HS-27A (cell line): ENCODE results near the gene CLEC17A.
"Not testable (repeated sequence)": the region's sequence is repeated elsewhere in the genome, so short reads cannot be mapped to it uniquely, and the experiment has no call there.

Experiments
- DNase-seq: peaks from one replicate; pipeline ENCODE4 v3.0.0-alpha.2; 2012; ENCODE audit warnings: low read depth, missing footprints

CLEC17A gene

DNA sequence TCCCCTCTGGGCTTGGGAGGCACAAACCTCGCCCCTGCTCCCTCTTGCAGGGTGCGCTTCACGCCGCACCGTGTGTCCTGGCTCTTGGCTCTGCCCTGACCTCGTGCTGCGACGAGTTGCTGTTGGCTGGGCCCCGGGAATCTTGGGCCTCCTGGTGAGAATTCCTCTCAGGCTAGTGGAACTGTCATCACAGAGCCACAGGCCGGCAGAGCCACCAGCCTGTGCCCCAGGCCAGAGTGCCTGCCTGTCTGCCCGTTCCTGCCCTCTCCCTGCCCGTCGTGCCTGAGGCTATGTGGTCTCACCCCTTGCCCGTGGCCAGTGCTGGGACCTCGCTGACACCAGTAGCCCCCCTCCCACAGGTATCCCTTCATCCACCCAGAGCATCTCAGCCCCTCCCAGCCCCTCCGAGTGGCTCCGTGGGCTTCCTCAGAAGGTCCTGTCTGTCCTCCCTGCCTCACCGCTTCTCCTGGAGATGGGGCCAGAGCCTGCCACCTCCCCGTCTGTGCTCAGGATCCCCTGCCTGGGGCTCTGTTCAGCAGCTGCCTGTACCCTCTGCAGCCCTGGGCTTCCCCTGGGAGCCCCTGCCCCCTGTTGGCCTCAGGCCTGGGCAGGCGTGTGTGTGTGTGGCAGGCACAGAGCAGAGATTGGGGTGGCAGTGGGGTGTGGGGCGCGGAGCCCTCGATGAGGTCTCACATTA, 24.4 kb upstream of the CLEC17A start:
- no peak for DNase-seq

- no peak for DNase-seq
These were observed 22.7 kb upstream of the CLEC17A start for GRCh38 chr19:14559916-14560775.

- DNase-seq = no peak
These were observed 22.1 kb upstream of the CLEC17A start for GRCh38 chr19:14560776-14561108.

DNA sequence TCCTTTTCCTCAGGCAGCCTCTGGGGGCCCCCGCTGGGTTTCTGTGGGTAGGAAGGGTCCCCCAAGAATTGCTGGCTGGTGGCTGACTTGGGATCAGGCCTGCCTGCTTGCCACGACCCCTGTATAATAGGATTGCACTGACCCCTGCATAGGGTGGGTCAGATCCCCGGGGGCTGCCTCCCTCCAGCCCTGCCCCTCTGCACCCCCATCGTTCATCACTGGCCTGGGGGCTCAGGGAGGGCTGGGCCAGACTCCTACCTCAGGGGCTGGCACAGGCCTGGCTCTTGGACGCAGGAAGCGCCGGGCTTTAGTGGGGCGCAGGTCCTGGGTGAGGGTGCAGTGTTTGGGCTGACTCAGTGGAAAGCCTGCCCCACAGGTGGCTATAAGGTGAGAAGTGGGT, 21.6 kb upstream of the CLEC17A start:
- no peak for DNase-seq

- no peak for DNase-seq
These were observed 21.0 kb upstream of the CLEC17A start for GRCh38 chr19:14561847-14562351.

DNA sequence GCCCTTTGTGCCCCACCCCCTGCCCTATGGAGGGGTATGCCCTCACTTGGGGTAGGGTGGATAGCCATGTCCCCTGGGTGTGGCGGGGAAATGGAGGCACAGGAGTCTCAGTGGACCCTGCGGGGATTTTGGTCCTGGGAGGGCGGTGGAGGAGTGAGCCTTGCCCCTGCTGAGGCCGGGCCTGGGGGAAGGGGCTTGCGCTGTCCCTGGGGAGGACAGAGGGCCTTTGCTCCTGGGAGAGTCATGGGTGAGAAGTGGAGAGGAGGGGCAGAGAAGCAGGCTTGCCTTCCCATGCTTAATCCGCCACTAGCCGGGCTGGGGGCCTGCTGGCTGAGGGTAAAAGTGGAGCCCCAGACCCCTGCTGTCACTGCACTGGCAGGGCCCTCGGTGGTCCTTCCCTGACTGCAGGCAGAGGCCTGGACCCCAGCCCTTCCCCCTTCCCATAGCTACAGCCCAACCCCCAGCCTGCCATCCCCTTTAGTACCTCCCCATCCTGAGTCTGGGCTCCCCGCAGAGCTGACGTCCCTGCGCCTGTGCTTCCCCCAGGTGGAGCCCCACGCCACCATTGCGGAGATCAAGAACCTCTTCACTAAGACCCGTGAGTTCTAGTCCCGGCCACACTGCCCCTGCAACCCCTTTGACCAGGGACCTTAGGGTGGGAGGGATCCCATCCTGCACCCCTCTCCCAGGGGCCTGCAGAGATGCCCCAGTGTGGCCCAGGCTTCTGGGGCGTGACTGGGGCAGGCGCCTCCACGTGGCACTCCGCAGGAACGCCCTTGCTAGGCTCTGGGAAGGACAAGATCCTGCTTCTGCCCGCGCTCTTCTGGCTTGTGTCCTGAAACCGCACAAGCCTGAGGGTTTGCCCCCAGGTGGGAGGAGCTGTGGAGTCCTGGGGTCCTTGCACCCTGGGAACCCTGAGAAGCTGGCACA, 20.0 kb upstream of the CLEC17A start:
- no peak for DNase-seq

GRCh38 chr19:14563590-14563926, 19.3 kb upstream of the CLEC17A start:
- DNase-seq = no peak

DNA sequence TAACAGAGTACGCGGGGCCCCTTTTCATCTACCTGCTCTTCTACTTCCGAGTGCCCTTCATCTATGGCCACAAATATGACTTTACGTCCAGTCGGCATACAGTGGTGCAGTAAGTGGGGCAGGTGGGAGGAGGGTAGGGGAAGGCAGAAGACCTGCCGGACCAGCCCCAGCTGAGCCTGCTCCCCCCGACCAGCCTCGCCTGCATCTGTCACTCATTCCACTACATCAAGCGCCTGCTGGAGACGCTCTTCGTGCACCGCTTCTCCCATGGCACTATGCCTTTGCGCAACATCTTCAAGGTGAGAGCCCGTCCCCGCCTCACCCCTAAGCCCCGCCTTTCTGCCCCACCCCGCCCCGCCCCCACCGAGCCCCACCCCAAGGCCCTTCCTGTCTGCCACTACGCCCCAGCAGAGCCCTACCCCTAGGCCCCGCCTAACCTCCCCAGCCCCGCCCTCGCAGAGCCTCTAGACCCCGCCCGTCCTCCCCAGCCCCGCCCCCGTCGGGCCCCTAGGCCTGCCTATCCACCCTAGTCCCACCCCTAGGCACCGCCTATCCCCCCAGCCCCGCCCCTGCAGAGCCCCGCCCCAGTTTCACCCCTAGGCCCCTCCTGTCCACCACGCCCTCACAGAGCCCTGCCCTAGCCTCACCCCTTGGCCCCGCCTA, 18.8 kb upstream of the CLEC17A start:
- no peak for DNase-seq

DNA sequence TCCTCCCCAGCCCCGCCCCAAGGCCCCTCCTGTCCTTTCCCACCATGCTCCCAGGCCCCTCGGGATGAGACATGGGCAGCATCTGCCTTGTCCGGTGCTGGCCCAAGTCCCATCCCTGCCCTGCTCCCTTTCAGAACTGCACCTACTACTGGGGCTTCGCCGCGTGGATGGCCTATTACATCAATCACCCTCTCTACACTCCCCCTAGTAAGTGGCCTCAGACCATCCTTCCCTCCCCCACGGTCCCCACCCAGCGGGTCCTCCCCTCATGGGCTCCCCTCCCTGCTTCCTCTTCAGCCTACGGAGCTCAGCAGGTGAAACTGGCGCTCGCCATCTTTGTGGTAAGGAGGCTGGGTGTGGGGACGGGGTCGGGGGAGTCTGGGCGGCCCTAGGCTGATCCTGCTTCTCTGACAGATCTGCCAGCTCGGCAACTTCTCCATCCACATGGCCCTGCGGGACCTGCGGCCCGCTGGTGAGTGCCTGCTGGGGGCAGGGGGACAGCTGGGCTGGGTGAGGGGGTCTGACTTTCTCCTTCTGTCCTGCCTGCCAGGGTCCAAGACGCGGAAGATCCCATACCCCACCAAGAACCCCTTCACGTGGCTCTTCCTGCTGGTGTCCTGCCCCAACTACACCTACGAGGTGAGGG, 18.1 kb upstream of the CLEC17A start:
- DNase-seq = not testable (repeated sequence)

DNA sequence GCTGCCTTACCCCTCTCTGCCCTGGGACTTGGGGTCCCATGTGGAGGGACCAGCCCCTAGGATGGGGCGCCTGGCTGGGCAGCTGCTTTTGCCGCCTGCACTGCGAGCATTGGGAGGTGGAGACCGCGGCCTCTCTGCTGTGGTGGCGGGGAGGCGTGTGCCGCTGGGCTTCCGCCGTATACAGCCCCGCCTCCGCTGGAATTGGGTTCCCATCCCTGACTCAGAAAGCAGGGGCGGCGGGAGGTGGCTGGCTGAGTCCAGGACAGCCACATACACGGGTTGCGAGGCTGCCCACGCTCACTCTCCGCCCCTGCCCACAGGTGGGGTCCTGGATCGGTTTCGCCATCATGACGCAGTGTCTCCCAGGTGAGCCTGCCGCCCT, 17.6 kb upstream of the CLEC17A start:
- DNase-seq = no peak

DNA sequence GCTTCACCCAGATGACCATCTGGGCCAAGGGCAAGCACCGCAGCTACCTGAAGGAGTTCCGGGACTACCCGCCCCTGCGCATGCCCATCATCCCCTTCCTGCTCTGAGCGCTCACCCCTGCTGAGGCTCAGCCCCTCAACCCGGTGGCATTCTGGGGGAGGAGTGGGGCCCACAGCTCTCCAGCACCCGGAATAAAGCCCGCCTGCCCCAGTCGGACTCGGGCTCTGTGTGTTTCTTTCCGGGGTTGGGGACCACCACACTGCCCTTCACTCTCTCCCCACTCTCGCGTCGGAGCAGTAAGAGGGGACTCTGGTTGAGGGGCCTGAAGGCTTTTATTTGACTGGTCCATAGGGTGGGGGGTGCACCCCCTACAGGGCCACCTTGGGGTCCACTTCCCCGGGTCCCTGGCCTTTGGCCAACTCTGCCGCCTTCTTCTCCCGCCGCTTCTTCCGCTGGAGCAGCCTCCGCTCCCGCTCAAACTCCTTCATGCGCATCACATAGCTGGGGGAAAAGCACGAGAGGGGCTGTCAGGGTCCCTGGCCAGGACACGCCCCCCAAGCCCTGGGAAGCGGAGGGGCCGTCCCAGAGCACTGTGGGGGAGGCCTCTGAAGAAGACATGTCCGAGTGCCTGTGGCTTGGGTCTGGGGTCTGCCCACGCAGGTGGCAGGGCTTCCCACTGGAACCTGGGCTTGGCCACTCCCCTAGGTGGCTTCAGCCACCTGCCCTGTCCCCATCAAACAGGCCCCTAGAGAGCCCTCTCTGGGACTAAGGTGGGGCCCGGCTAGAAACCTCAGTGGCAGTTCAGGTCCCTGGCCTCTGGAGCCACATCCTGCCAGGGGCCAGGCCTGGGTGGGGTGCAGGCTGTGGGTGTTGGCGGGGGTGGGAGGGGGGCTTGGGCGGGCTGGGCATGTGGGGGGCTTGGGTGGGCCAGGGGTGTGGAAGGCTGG, 16.8 kb upstream of the CLEC17A start:
- DNase-seq = no peak

DNA sequence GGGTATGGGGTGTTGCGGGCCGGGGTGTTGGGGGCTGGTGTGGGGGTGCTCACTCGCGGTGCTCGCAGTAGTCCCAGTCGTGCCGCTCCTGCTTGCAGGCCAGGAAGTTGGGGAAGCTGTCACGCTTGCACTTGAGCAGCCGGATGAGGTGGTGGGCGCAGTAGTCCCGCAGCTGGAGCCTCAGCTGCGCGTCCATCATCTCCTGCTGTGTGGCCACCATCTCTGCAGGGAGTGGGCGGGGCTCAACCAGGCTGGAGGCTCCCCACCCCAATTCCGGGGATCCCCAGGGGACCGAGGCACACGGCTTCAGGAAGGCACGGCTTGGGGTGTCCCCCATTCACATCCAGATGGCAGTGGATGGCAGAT, 16.2 kb upstream of the CLEC17A start:
- no peak for DNase-seq

GRCh38 chr19:14567079-14567478, 15.8 kb upstream of the CLEC17A start:
- no peak for DNase-seq

- DNase-seq = no peak
These were observed 11.9 kb upstream of the CLEC17A start for GRCh38 chr19:14570864-14571527.

DNA sequence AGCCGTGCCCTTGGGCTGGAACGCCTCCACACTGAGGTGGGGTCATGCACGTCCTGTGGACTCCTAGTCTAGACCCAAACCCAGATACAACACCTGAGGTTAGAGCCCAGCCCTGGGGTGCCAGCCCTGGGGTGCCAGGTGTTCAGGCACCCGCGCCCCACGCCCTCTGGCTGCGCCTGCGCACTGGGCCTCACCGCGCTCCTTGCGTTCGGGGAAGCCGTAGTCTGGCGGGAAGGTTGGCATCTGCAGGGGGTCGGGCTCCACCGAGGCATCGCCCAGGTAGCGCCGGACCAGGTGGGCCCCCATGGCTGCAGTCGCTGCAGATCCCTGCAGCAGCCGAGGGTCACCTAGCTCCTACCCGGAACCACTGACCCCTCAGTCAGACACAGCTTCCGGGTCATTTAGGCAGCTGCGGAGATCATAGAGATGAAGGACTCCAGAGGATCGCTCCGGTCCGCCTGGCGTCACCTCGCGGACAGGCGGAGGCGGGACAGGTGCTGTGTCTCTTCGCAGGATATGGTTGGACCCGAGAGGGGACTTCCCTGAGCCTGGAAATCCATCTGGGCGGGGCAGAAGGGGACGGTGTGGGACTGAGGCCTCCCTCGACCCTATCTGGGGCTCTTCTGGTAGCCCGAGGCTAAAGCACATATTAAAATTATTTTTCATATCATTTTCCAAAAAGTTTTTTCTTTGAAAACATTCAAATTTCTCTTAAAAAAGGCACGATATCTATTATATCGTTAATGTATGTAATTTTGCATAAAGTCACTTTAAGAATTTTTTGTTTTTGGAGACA, 11.0 kb upstream of the CLEC17A start, which contains the start of gene NDUFB7:
Gene NDUFB7, minus strand, starts transcription at position 372 of the 796 bp plus-strand sequence. Its CDS starts 66 bp downstream, at position 306.
- DNase-seq = peak; percentile 71

GRCh38 chr19:14575428-14575980, 7.4 kb upstream of the CLEC17A start:
- DNase-seq = no peak

- no peak for DNase-seq
These were observed 6.5 kb upstream of the CLEC17A start for GRCh38 chr19:14576363-14576762.

- DNase-seq = no peak
These were observed 5.6 kb upstream of the CLEC17A start for GRCh38 chr19:14577264-14577663.
